Neuronal stem cell (in vitro differentiated cells): Measurements from ENCODE around the gene ZSWIM4. TPM values are rescaled to one million over a fixed set of nuclear protein-coding genes. Genes with fewer than 3 reads are reported as not detected.
A peak's percentile ranks its signal among the peaks of the same experiment; 100 is the strongest.

ENCODE experiments used
- DNase-seq: peaks from one replicate; pipeline ENCODE4 v3.0.0-alpha.2; 2013; ENCODE audit warnings: low spot score
- H2AFZ ChIP-seq: one replicate; pipeline ENCODE4 v1.6.1; 2013; ENCODE audit warnings: mild to moderate bottlenecking, low read length, inconsistent platforms
- H2AK5ac ChIP-seq: 2 replicates; pipeline ENCODE4 v1.6.1; 2013; ENCODE audit warnings: low read depth, mild to moderate bottlenecking, inconsistent platforms, low read length, moderate library complexity, mixed read lengths
- H2BK120ac ChIP-seq: 2 replicates; pipeline ENCODE4 v1.6.1; 2013; ENCODE audit warnings: low read depth, mild to moderate bottlenecking, inconsistent platforms, low read length, moderate library complexity, mixed read lengths
- H2BK12ac ChIP-seq: one replicate; pipeline ENCODE4 v1.6.1; 2013; ENCODE audit warnings: low read length, inconsistent platforms
- H2BK15ac ChIP-seq: 2 replicates; pipeline ENCODE4 v1.6.1; 2013; ENCODE audit warnings: mild to moderate bottlenecking, low read length, inconsistent platforms, mixed read lengths
- H2BK5ac ChIP-seq: one replicate; pipeline ENCODE4 v1.6.1; 2013; ENCODE audit warnings: inconsistent platforms, mild to moderate bottlenecking, low read length, moderate library complexity
- H3K14ac ChIP-seq: one replicate; pipeline ENCODE4 v1.6.1; 2013; ENCODE audit warnings: low read length, inconsistent platforms
- H3K18ac ChIP-seq: 2 replicates; pipeline ENCODE4 v1.6.1; 2013; ENCODE audit warnings: low read length, inconsistent platforms
- H3K23ac ChIP-seq: 2 replicates; pipeline ENCODE4 v1.6.1; 2013; ENCODE audit warnings: low read depth, mild to moderate bottlenecking, mixed read lengths, low read length, inconsistent platforms; ENCODE audit not compliant: poor library complexity
- H3K27ac ChIP-seq: replicated peaks from 3 replicates; pipeline ENCODE4 v1.5.1; 2013; ENCODE audit warnings: low read length, inconsistent platforms
- H3K27me3 ChIP-seq, 3 experiments: 2 replicates each; pipeline ENCODE4 v1.6.1; 2013; ENCODE audit warnings: low read length in 3 of 3, mild to moderate bottlenecking in 2 of 3, inconsistent platforms in 1 of 3, low read depth in 1 of 3, mixed read lengths in 1 of 3, moderate library complexity in 1 of 3; ENCODE audit not compliant: control insufficient read depth in 3 of 3, insufficient read depth in 3 of 3
- H3K36me3 ChIP-seq, 2 donors: replicated peaks in 1 of 2; 2 replicates each; pipeline ENCODE4 v1.6.1; 2013; ENCODE audit warnings: low read length in 2 of 2; ENCODE audit not compliant: control insufficient read depth in 2 of 2, insufficient read depth in 2 of 2
- H3K4ac ChIP-seq: 2 replicates; pipeline ENCODE4 v1.6.1; 2013; ENCODE audit warnings: inconsistent platforms, mild to moderate bottlenecking, low read length, moderate library complexity
- H3K4me1 ChIP-seq, 2 donors: 1 replicate in 1 of 2; 2 replicates in 1 of 2; pipeline ENCODE4 v1.6.1; 2013; ENCODE audit warnings: low read length in 2 of 2, low read depth in 1 of 2; ENCODE audit not compliant: control insufficient read depth in 2 of 2, insufficient read depth in 1 of 2
- H3K4me2 ChIP-seq: one replicate; pipeline ENCODE4 v1.6.1; 2013; ENCODE audit warnings: mild to moderate bottlenecking, low read length, inconsistent platforms; ENCODE audit not compliant: insufficient read depth, poor library complexity, severe bottlenecking
- H3K4me3 ChIP-seq, 2 donors: 2 replicates each; pipeline ENCODE4 v1.5.1; 2013; ENCODE audit warnings: low read length in 2 of 2, mild to moderate bottlenecking in 2 of 2, inconsistent platforms in 1 of 2, moderate library complexity in 1 of 2
- H3K79me1 ChIP-seq: one replicate; pipeline ENCODE4 v1.6.1; 2013; ENCODE audit warnings: low read depth, mild to moderate bottlenecking, inconsistent platforms, low read length, moderate library complexity
- H3K9ac ChIP-seq: one replicate; pipeline ENCODE4 v1.6.1; 2013; ENCODE audit warnings: mild to moderate bottlenecking, low read depth, low read length, inconsistent platforms; ENCODE audit not compliant: poor library complexity
- H3K9me3 ChIP-seq, 2 donors: replicated peaks in 1 of 2; 2 replicates each; pipeline versions ENCODE3 to v1.6.1; 2013; ENCODE audit warnings: low read length in 2 of 2, mild to moderate bottlenecking in 2 of 2, inconsistent platforms in 1 of 2, low read depth in 1 of 2, mixed read lengths in 1 of 2, moderate library complexity in 1 of 2; ENCODE audit not compliant: control insufficient read depth in 2 of 2, insufficient read depth in 1 of 2
- H4K8ac ChIP-seq: one replicate; pipeline ENCODE4 v1.6.1; 2013; ENCODE audit warnings: low read depth, mild to moderate bottlenecking, inconsistent platforms, low read length, moderate library complexity
- H4K91ac ChIP-seq: one replicate; pipeline ENCODE4 v1.6.1; 2013; ENCODE audit warnings: low read length, low read depth, mild to moderate bottlenecking, inconsistent platforms; ENCODE audit not compliant: poor library complexity
- WGBS, 2 donors: extraction: QIAGEN DNeasy Blood & Tissue Kit; methylation state at CpG; one replicate each; pipeline ENCODE4 v1.1.7; 2013; ENCODE audit warnings: missing lambda C conversion rate in 2 of 2, mixed read lengths in 1 of 2; ENCODE audit not compliant: insufficient read length in 2 of 2, insufficient replicate concordance in 1 of 2; ENCODE audit errors: extremely low coverage in 2 of 2; 5-methylcytosine and 5-hydroxymethylcytosine counted together
- polyA plus RNA-seq, 2 experiments: library from polyadenylated mRNA; stranded (reverse); fragments of 200-250 nt; gene quantifications; one replicate each; pipeline ENCODE4 v1.2.3, GENCODE V29; 2013

The ZSWIM4 gene
- 16.2 TPM for polyA plus RNA-seq (2013, experiment 1 of 2)
- polyA plus RNA-seq (2013, experiment 2 of 2): 16.7 TPM

- peak; percentile 100 for DNase-seq
- peak within 1 kb of the TSS; percentile 89 for H2AFZ ChIP-seq
- H3K79me1 ChIP-seq: peaks cover 13% of the 10 kb centered on the region
- peak within 1 kb of the TSS; percentile 94 to 96 for H3K4me3 ChIP-seq
- no peaks in the 10 kb centered on the region for H3K27me3 ChIP-seq
- peak within 1 kb of the TSS; percentile 71 for H3K14ac ChIP-seq
- H3K23ac ChIP-seq: peak within 1 kb of the TSS; percentile 89
- peak within 1 kb of the TSS; percentile 98 for H3K18ac ChIP-seq
- peak within 1 kb of the TSS; percentile 88 for H3K9ac ChIP-seq
- H3K27ac ChIP-seq: no peak within 1 kb of the TSS
- H2AK5ac ChIP-seq: peak within 1 kb of the TSS; percentile 75
- H3K4ac ChIP-seq: no peak within 1 kb of the TSS
- no peak within 1 kb of the TSS for H2BK120ac ChIP-seq
- H3K9me3 ChIP-seq: no peaks in the 10 kb centered on the region
- peak within 1 kb of the TSS; percentile 65 for H4K8ac ChIP-seq
- H3K4me1 ChIP-seq: peaks cover 4 to 9% of the 10 kb centered on the region in 2 donors
- H2BK12ac ChIP-seq: no peak within 1 kb of the TSS
- H2BK5ac ChIP-seq: peak within 1 kb of the TSS; percentile 96
- peak within 1 kb of the TSS; percentile 83 for H3K4me2 ChIP-seq
- peak within 1 kb of the TSS; percentile 85 for H2BK15ac ChIP-seq
- H4K91ac ChIP-seq: no peak within 1 kb of the TSS
- H3K36me3 ChIP-seq: peaks cover 4 to 8% of the 10 kb centered on the region in 2 donors
- WGBS, 2 donors: no CpG with 5 or more reads among the region's 71 CpGs
Observed at GRCh38 chr19:13794757-13795589, at the start of gene ZSWIM4. Gene ZSWIM4, plus strand, starts transcription at chr19:13795443. Its CDS starts 206 bp downstream, at chr19:13795649.

GRCh38 chr19:13747098-13747453, 48.2 kb upstream of the ZSWIM4 start:
- Histone ChIP-seq H3K18ac (no peak overlapping the region), H3K27ac (no peak overlapping the region), H3K36me3 (peaks cover 3 to 23% of the 10 kb centered on the region in 2 donors), H4K8ac (no peak overlapping the region), H2BK15ac (no peak overlapping the region), H3K79me1 (peaks cover 1% of the 10 kb centered on the region), H2BK5ac (no peak overlapping the region), H2BK120ac (no peak overlapping the region), H3K9me3 (peaks cover 0 to 6% of the 10 kb centered on the region in 2 donors), H4K91ac (no peak overlapping the region), H2BK12ac (no peak overlapping the region), H3K4ac (no peak overlapping the region), H3K23ac (no peak overlapping the region), H3K4me3 (peak overlapping the region; percentile 66 to 73), H3K27me3 (no peaks in the 10 kb centered on the region), H3K9ac (no peak overlapping the region), H2AFZ (peak overlapping the region; percentile 89), H2AK5ac (no peak overlapping the region), H3K4me1 (peaks cover 5% of the 10 kb centered on the region in 2 donors), H3K4me2 (no peak overlapping the region), H3K14ac (no peak overlapping the region)
- no peak for DNase-seq
- no CpG with 5 or more reads among the region's 8 CpGs for WGBS, 2 donors

GRCh38 chr19:13748169-13748828, 46.9 kb upstream of the ZSWIM4 start:
- Histone ChIP-seq H4K8ac (no peak overlapping the region), H3K4ac (no peak overlapping the region), H2BK5ac (no peak overlapping the region), H2AFZ (peak overlapping the region; percentile 89), H2BK12ac (no peak overlapping the region), H3K4me1 (peaks cover 5% of the 10 kb centered on the region in 2 donors), H3K79me1 (peaks cover 1% of the 10 kb centered on the region), H3K9ac (peak overlapping the region; percentile 71), H3K27ac (no peak overlapping the region), H4K91ac (no peak overlapping the region), H3K18ac (peak overlapping the region; percentile 86), H3K9me3 (peaks cover 0 to 6% of the 10 kb centered on the region in 2 donors), H3K36me3 (peaks cover 6 to 22% of the 10 kb centered on the region in 2 donors), H3K14ac (no peak overlapping the region), H2BK15ac (no peak overlapping the region), H2AK5ac (no peak overlapping the region), H2BK120ac (no peak overlapping the region), H3K23ac (peak overlapping the region; percentile 90), H3K4me3 (peak overlapping the region; percentile 66 to 84), H3K27me3 (no peaks in the 10 kb centered on the region), H3K4me2 (peak overlapping the region; percentile 67)
- no CpG with 5 or more reads among the region's 25 CpGs for WGBS, 2 donors
- DNase-seq: no peak

DNA sequence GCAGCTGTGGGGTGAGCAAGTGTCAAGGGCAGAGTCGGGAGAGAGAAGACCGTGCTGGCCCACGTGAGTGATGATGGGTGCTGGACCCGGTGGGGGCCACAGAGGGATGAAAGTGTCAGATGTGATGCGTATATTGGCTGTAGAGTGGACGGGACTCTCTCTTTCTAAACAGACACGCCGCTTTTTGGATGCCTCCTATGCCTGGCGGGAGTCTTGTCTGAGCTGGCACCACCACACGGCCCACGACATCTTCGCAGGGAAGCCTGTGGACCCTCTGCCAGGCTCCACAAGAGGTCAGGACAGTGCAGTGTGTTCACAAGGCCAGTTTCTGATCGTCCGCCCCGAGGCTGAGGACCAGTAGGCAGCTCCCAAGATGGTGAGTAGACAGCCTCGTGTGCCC, 43.8 kb upstream of the ZSWIM4 start:
- Histone ChIP-seq H3K23ac (no peak overlapping the region), H3K14ac (no peak overlapping the region), H3K27me3 (no peaks in the 10 kb centered on the region), H2AFZ (no peak overlapping the region), H3K9ac (no peak overlapping the region), H2BK120ac (no peak overlapping the region), H3K4ac (no peak overlapping the region), H2AK5ac (no peak overlapping the region), H3K27ac (no peak overlapping the region), H4K91ac (no peak overlapping the region), H2BK5ac (no peak overlapping the region), H3K4me1 (peaks cover 5% of the 10 kb centered on the region in 2 donors), H2BK15ac (no peak overlapping the region), H3K4me2 (no peak overlapping the region), H3K36me3 (peaks cover 19 to 47% of the 10 kb centered on the region in 2 donors), H4K8ac (no peak overlapping the region), H3K4me3 (no peak overlapping the region), H3K79me1 (peaks cover 1% of the 10 kb centered on the region), H3K18ac (no peak overlapping the region), H3K9me3 (peaks cover 0 to 6% of the 10 kb centered on the region in 2 donors), H2BK12ac (no peak overlapping the region)
- WGBS, 2 donors: no CpG with 5 or more reads among the region's 16 CpGs
- no peak for DNase-seq
